ENCODE measurements around the gene BGLAP.

The BGLAP gene

DNA sequence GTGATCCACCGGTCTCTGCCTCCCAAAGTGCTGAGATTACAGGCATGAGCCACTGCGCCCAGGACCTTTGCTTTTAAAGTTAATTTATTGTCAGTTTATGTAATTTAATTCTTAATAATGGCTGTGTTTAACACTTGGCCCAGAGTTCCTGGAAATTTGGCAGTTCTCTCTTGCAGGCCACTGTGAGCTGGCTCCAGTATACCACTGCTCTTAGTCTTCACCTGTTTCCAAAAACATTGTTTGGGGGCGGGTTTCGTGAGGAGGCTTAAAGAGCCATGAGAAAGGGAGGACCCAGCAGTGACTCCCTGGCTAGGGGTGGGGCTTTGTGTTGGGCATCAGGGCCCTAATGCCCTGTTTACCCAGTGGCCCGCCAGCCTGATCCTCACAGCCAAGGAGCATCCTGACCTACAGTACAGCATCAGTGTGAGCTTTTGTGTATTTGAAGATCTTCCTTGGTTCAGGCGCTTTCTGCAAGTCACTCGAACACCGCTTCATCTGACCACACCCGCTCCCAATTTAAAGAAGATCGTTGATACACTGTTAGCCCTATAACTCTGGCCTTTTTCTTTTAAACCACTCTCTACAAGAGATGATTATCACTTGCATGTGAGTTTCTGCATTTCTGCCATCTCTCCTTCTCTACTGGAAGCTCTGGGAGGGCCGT, 12.0 kb upstream of the BGLAP start:
- no peak for DNase-seq
- TF ChIP-seq, protein P1, sequence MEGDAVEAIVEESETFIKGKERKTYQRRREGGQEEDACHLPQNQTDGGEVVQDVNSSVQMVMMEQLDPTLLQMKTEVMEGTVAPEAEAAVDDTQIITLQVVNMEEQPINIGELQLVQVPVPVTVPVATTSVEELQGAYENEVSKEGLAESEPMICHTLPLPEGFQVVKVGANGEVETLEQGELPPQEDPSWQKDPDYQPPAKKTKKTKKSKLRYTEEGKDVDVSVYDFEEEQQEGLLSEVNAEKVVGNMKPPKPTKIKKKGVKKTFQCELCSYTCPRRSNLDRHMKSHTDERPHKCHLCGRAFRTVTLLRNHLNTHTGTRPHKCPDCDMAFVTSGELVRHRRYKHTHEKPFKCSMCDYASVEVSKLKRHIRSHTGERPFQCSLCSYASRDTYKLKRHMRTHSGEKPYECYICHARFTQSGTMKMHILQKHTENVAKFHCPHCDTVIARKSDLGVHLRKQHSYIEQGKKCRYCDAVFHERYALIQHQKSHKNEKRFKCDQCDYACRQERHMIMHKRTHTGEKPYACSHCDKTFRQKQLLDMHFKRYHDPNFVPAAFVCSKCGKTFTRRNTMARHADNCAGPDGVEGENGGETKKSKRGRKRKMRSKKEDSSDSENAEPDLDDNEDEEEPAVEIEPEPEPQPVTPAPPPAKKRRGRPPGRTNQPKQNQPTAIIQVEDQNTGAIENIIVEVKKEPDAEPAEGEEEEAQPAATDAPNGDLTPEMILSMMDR (IDR thresholded peaks at IDR 0.05; ENCODE audit: low read depth, low read length) = no peak
- Histone ChIP-seq H3K27me3 (ENCODE audit: insufficient read depth, low read depth, severe bottlenecking) (no peaks in the 10 kb centered on the region), H3K36me3 (peaks cover 65% of the 10 kb centered on the region), H3K27ac (no peak overlapping the region), H3K9me3 (ENCODE audit: severe bottlenecking) (no peaks in the 10 kb centered on the region), H3K4me3 (ENCODE audit: low read depth, low read length) (no peak overlapping the region)

GRCh38 chr1:156230473-156230837, 11.5 kb upstream of the BGLAP start:
- Histone ChIP-seq H3K27me3 (ENCODE audit: insufficient read depth, low read depth, severe bottlenecking) (no peaks in the 10 kb centered on the region), H3K4me3 (ENCODE audit: low read depth, low read length) (no peak overlapping the region), H3K9me3 (ENCODE audit: severe bottlenecking) (no peaks in the 10 kb centered on the region), H3K36me3 (peaks cover 68% of the 10 kb centered on the region), H3K27ac (no peak overlapping the region)
- TF ChIP-seq, protein P1 (IDR thresholded peaks at IDR 0.05; ENCODE audit: low read depth, low read length) = no peak
- no peak for DNase-seq

GRCh38 chr1:156232201-156232894, 9.6 kb upstream of the BGLAP start:
- H3K4me3 ChIP-seq (ENCODE audit: low read depth, low read length) = no peak overlapping the region
- TF ChIP-seq, protein P1 (IDR thresholded peaks at IDR 0.05; ENCODE audit: low read depth, low read length) = no peak
- H3K9me3 ChIP-seq (ENCODE audit: severe bottlenecking) = no peaks in the 10 kb centered on the region
- no peak overlapping the region for H3K27ac ChIP-seq
- DNase-seq = no peak
- peaks cover 70% of the 10 kb centered on the region for H3K36me3 ChIP-seq
- no peaks in the 10 kb centered on the region for H3K27me3 ChIP-seq (ENCODE audit: insufficient read depth, low read depth, severe bottlenecking)

DNA sequence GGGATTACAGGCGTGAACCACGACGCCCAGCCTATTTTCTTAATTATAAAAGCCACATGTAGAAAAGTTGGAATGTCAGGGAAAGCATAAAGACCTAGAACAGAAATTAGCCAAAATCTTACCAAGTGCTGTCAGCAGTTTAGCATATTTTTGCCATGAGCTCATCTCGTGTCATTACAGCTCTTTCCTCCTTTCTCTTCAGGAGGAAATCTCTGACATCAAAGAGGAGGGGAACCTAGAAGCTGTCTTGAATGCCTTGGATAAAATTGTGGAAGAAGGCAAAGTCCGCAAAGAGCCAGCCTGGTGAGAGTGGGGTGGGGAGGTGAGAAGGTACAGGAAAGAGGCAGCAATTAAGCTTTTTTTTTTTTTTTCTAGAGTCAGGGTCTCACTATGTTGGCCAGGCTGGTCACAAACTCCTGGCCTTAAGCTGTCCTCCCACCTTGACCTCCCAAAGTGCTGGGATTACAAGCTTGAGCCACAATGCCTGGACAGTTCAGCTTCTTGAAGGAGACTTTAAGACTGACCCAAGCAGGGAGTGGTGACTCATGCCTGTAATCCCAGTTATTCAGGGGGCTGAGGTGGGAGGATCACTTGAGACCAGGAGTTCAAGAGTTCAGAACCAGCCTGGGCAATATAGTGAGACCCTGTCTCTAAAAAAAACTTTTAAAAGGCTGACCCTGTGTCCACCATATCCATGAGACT, 8.4 kb upstream of the BGLAP start:
- Histone ChIP-seq H3K9me3 (ENCODE audit: severe bottlenecking) (no peaks in the 10 kb centered on the region), H3K36me3 (peaks cover 77% of the 10 kb centered on the region), H3K4me3 (ENCODE audit: low read depth, low read length) (no peak overlapping the region), H3K27ac (no peak overlapping the region), H3K27me3 (ENCODE audit: insufficient read depth, low read depth, severe bottlenecking) (no peaks in the 10 kb centered on the region)
- DNase-seq = no peak
- TF ChIP-seq, protein P1 (IDR thresholded peaks at IDR 0.05; ENCODE audit: low read depth, low read length) = no peak

- Histone ChIP-seq H3K27ac (no peak overlapping the region), H3K27me3 (ENCODE audit: insufficient read depth, low read depth, severe bottlenecking) (no peaks in the 10 kb centered on the region), H3K9me3 (ENCODE audit: severe bottlenecking) (no peaks in the 10 kb centered on the region), H3K36me3 (peaks cover 82% of the 10 kb centered on the region), H3K4me3 (ENCODE audit: low read depth, low read length) (no peak overlapping the region)
- TF ChIP-seq, protein P1 (IDR thresholded peaks at IDR 0.05; ENCODE audit: low read depth, low read length) = no peak
- no peak for DNase-seq
Observed at GRCh38 chr1:156236164-156236563, 5.8 kb upstream of the BGLAP start.
